22Rv1 (cell line): ENCODE results near the gene KNDC1.

ENCODE experiments used
- CTCF ChIP-seq: fragments of 450-650 bp; IDR thresholded peaks from 2 replicates; pipeline ENCODE4 v1.5.1; 2017; ENCODE audit warnings: mild to moderate bottlenecking
- ZFX ChIP-seq: fragments of 450-650 bp; IDR thresholded peaks from 2 replicates; pipeline ENCODE4 v1.6.1; 2017; ENCODE audit warnings: antibody characterized with exemption, borderline replicate concordance

GRCh38 chr10:133208466-133208865 is 48.4 kb downstream of the KNDC1 start:
- TF ChIP-seq CTCF (no peak), ZFX (no peak)
